ENCODE results near the gene COL13A1.

GRCh38 chr10:69888882-69889584 lies 87.3 kb downstream of the COL13A1 start:
- TF ChIP-seq POLR2A (IDR thresholded peaks at IDR 0.05; ENCODE audit: low read depth) (no peak), POLR2AphosphoS5 (IDR thresholded peaks at IDR 0.05) (no peak), EP300 (IDR thresholded peaks at IDR 0.05) (no peak)
- TF ChIP-seq, protein P1, sequence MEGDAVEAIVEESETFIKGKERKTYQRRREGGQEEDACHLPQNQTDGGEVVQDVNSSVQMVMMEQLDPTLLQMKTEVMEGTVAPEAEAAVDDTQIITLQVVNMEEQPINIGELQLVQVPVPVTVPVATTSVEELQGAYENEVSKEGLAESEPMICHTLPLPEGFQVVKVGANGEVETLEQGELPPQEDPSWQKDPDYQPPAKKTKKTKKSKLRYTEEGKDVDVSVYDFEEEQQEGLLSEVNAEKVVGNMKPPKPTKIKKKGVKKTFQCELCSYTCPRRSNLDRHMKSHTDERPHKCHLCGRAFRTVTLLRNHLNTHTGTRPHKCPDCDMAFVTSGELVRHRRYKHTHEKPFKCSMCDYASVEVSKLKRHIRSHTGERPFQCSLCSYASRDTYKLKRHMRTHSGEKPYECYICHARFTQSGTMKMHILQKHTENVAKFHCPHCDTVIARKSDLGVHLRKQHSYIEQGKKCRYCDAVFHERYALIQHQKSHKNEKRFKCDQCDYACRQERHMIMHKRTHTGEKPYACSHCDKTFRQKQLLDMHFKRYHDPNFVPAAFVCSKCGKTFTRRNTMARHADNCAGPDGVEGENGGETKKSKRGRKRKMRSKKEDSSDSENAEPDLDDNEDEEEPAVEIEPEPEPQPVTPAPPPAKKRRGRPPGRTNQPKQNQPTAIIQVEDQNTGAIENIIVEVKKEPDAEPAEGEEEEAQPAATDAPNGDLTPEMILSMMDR (IDR thresholded peaks at IDR 0.05), result no peak
